ENCODE results near the gene G2E3. TPM values are rescaled to one million over a fixed set of nuclear protein-coding genes. Genes with fewer than 3 reads are reported as not detected.

Gene G2E3
- total and polyA plus RNA-seq, 2 of the 4 experiments (the other 2 are of a cell fraction), result 9.6 to 19.4 TPM

GRCh38 chr14:30518867-30519560, 39.9 kb upstream of the G2E3 start:
- Histone ChIP-seq H4K20me1 (ENCODE audit: insufficient read depth, low read length) (no peaks in the 10 kb centered on the region), H3K4ac (ENCODE audit: low read depth, low read length) (no peak overlapping the region), H2BK120ac (ENCODE audit: low read depth, low read length) (no peak overlapping the region), H2AFZ (replicated peaks; ENCODE audit: low read length, poor library complexity) (no peak overlapping the region), H3K27ac (ENCODE audit: insufficient read depth, low read length) (no peak overlapping the region), H3K4me2 (ENCODE audit: low read depth, low read length) (no peak overlapping the region), H4K5ac (ENCODE audit: low read depth, low read length) (no peak overlapping the region), H2BK15ac (ENCODE audit: low read depth, low read length) (no peak overlapping the region), H4K91ac (ENCODE audit: insufficient read depth, low read depth, low read length) (no peak overlapping the region), H3K36me3 (ENCODE audit: control insufficient read depth, insufficient read depth, low read length) (no peaks in the 10 kb centered on the region), H2AK5ac (ENCODE audit: low read depth, low read length) (no peak overlapping the region), H2BK5ac (ENCODE audit: low read depth, low read length, poor library complexity, severe bottlenecking) (no peak overlapping the region), H2AK9ac (replicated peaks; ENCODE audit: low read depth, low read length, poor library complexity) (no peak overlapping the region), H3K9me1 (ENCODE audit: insufficient read depth, low read length) (no peaks in the 10 kb centered on the region), H3K23ac (ENCODE audit: low read depth, low read length) (no peak overlapping the region), H3K18ac (ENCODE audit: low read depth, low read length) (no peak overlapping the region), H3K56ac (ENCODE audit: extremely low read depth, insufficient read depth, low read length) (no peak overlapping the region), H3K9ac (ENCODE audit: low read depth, low read length) (no peak overlapping the region), H3K14ac (replicated peaks; ENCODE audit: low read depth, low read length) (no peak overlapping the region), H3K9me3 (ENCODE audit: control insufficient read depth, insufficient read depth, low read length) (no peaks in the 10 kb centered on the region), H3K79me1 (ENCODE audit: low read depth in 1 of 2, low read length in 2 of 2) (no peaks in the 10 kb centered on the region), H3K4me3 (ENCODE audit: insufficient read depth, low read depth, low read length) (no peak overlapping the region), H2BK20ac (ENCODE audit: low read depth, low read length) (no peak overlapping the region), H3K4me1 (ENCODE audit: control insufficient read depth, insufficient read depth, low read length) (no peaks in the 10 kb centered on the region), H3K27me3 (ENCODE audit: control insufficient read depth, insufficient read depth, low read length) (peaks cover 3% of the 10 kb centered on the region; the same call in 1 of the 2 replicates), H4K8ac (ENCODE audit: low read depth in 2 of 2, low read length in 2 of 2) (no peak overlapping the region)
- WGBS, 2 experiments (ENCODE audit: extremely low coverage in 2 of 2, insufficient read length in 1 of 2), result 54% methylated on average over 2 of the region's 4 CpGs; no CpG with 5 or more reads in 1 of the 2 experiments
- TF ChIP-seq MAFK (IDR thresholded peaks at IDR 0.05; ENCODE audit: low read depth, low read length) (peak; percentile 81), SMC3 (IDR thresholded peaks at IDR 0.05; ENCODE audit: low read depth, low read length) (no peak)
- POLR2A ChIA-PET (ENCODE audit: unreplicated experiment), result no interaction called here
- DNase-seq (no peak), ATAC-seq (ENCODE audit: low read depth) (no peak)
- intact Hi-C loops (cut with micrococcal nuclease), result no loop called here
- in situ Hi-C loops (cut with MboI; ENCODE audit: low sequenced_read_pairs), result no loop called here
- dilution Hi-C loops (cut with HindIII; ENCODE audit: low sequenced_read_pairs, unreplicated experiment), result no loop called here
- no TSS peak for BruUV-seq (replicated peaks)
- CTCF ChIA-PET, result no interaction called here

Measured in IMR-90 (cell line).